Measurements from ENCODE around the gene GLCE. TPM values are rescaled to one million over a fixed set of nuclear protein-coding genes. Genes with fewer than 3 reads are reported as not detected.

GLCE gene
- polyA plus RNA-seq, 3 donors, result 5.1 to 13.2 (median 6.7) TPM

DNA sequence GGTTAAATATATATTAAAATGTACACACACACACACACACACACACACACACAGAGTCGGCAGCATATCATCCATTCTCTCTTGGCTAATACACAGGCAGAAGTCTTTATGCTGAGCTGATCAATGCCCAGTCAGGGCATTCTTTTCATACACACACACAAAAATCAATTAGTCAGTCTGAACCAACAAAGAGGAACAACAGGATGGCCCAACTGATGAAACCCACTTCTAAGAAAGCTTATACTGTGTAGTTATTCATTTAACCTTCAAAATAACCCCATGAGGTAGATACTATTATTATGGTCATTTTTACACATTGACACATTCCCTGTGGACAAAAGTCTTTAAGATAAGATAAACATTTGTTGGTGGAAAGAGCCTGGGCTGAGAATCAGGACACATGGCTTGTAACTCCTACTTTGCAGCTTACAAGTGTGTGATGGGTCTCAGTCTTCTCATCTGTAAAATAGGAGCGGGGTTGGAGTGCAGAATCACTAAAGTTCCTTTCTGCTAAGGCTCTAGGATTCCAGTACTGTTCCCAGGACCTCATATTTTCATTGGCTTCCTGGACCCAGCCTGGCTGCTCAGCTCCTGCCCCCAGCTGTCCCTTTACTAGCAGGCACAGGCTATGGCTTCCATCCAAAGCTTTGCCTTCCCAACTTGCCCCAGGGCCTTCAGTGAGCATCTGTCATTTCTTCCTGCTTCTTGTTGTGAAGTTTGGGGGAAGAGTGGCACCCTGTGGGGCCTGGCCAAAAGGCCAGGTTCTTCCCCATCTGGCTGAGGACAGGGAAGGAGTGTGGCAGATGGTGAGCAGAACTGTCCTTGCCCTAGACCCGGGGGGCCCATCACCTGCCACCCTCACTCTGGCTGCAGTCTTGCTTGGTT is 27.2 kb upstream of the GLCE start:
- 72 to 78% (median 75%) methylated on average over 3 of the region's 3 CpGs for WGBS, 3 donors
- H3K27ac ChIP-seq (ENCODE audit: low read depth, low read length), result no peak overlapping the region

DNA sequence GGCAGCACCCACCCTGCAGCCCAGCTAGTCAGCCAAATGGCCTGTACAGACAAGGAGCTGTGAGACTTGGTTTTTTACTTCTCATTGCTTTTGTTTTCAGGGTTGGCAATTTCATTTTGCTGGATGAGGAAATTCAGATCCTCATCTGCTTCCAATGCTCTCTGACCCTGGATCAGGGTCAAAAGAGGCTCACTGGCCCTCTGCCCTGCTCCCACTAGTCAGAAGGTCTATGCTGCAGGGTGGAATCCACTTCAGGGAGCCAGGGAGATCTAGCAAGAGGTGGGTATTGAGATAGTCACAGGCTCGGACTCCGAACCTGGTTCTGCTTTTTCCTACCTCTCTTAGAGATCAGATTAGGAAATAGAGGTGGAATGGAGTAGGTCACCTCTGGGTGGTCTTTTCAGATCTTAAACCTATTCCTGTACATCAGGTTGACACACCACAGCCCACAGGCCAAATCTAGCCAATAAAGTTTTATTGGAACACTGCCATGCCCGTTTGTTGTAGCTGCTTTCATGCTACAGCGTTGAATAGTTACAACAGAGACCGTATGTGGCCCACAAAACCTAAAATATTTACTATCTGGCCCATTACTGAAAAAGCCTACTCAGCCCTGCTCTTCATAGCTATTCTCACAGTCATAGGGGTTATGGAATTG is 26.4 kb upstream of the GLCE start:
- no peak overlapping the region for H3K27ac ChIP-seq (ENCODE audit: low read depth, low read length)
- WGBS, 3 donors, result 85 to 95% (median 88%) methylated on average over 5 of the region's 5 CpGs

DNA sequence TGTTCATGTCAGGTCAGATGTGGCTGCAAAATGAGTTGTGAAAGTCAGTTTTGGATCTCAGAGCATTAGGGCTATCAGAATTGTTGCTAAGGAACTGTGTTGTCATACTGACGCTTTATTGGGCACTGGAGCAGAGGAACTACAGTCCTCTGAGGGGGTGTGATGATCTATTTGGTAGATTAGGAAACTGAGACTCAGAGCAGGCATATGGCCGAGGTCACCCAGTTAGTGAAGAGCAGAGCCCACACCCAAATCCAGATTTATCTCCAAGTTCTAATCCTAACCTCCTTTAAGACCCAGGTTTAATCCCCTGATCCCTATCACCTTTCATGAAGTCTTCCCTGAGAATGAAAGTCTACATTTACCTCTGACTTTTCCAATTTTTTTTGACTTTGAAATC is 25.6 kb upstream of the GLCE start:
- no peak overlapping the region for H3K27ac ChIP-seq (ENCODE audit: low read depth, low read length)
- WGBS, 3 donors, result 69 to 83% (median 74%) methylated on average over 2 of the region's 2 CpGs

DNA sequence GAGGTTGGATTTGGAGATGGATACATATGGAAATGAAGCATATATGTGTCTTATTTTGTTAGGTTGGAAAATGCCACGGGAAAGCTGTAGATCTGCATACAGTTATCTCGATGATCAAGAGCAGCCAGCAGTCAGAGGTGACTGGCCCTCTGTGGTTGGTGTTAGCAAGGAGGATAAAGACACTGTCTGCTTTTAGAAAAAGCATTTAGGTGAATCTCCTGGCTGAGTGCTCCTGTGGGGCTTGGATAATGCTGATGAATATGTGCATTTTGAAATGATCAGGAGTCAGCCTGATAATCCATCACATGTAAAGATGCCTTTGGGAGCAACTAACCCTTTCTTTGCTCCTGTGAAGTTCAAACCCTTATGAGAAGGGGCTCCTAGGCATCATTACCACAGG is 24.9 kb upstream of the GLCE start:
- no peak overlapping the region for H3K27ac ChIP-seq (ENCODE audit: low read depth, low read length)
- whole genome bisulfite sequencing, 3 donors, result 78 to 89% (median 86%) methylated on average over 2 of the region's 2 CpGs

DNA sequence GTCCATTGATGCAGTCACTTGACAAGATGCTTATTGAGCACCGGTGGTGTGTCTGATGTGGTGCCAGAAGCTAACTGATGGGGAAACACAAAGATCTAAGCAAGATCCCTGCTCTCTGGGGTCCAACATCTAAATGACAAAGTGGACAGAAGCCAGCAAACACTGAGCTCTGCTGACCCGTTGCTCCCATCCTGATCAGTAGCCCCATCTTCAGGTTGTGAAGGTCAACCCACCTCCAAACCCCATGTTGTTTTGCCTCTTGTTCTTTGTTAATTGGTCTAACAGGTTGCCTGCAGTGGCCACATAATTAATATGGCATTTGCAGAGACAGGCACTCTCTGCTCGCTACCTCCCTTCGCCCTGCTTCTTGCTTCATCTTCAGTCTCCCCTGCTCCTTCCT is 21.5 kb upstream of the GLCE start:
- 55 to 70% (median 68%) methylated on average over 4 of the region's 4 CpGs for WGBS, 3 donors
- no peak overlapping the region for H3K27ac ChIP-seq (ENCODE audit: low read depth, low read length)

DNA sequence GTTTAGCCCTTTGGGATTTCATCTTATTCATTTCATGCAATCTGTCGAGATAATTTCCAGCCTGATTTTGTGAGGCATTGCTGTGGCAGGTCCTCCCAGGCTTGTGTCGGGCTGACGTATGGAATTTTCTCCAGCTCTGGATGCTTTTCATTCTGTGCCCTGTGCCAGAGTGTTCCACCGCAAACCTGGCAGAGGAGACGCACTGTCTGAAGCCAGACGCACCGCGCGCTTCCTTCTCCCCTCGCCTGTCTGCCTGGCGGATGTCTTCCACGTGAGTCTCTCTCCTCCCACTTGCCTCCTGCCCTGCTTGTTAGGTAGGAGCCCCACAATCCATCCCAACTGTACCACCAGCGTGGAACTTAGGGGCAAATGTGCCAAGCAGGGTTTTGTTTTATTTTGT is 20.1 kb upstream of the GLCE start:
- WGBS, 3 donors, result 66 to 76% (median 70%) methylated on average over 13 of the region's 13 CpGs
- no peak overlapping the region for H3K27ac ChIP-seq (ENCODE audit: low read depth, low read length)

DNA sequence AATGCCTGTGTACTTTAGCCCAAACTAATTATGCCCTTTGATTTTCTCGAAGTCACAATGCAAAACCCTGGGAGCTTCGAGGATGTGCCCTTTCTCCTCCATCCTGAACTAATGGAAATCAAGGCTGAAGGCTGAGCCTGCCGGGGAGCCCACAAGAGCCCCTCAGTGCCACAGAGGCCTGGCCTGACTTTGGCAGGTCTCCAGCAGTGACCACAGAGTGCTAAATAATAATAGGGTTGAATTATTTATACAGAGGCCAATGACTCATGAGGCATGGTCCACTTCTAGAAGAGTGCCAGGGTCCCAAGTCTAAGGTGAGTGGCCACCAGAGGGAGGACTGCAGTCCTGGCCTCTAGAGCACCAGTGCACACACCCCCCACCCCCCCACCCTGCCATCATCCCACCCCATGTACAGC is 19.1 kb upstream of the GLCE start:
- 36 to 74% (median 65%) methylated on average over 3 of the region's 3 CpGs for WGBS, 3 donors
- no peak overlapping the region for H3K27ac ChIP-seq (ENCODE audit: low read depth, low read length)

DNA sequence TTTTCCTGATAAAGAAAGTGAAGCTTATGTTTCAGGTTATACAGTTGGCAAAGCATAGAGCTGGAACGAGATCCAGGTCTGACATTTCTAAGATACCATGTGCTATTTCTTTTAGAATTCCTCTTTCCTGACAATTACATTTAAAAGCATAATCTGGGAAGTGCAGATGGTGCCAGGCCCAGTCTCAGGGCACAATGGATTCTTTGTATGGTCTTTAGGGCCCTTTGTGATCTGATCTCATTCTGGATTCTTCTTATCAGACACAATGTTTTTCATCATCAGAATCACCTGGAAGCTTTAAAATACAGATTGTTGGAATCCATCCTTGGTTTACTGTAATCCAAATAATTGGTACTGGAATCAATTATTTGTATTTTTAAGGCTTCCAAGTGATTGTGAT is 18.6 kb upstream of the GLCE start:
- no peak overlapping the region for H3K27ac ChIP-seq (ENCODE audit: low read depth, low read length)
- WGBS, 3 donors, result 59 to 80% (median 77%) methylated on average over 1 of the region's 1 CpG

DNA sequence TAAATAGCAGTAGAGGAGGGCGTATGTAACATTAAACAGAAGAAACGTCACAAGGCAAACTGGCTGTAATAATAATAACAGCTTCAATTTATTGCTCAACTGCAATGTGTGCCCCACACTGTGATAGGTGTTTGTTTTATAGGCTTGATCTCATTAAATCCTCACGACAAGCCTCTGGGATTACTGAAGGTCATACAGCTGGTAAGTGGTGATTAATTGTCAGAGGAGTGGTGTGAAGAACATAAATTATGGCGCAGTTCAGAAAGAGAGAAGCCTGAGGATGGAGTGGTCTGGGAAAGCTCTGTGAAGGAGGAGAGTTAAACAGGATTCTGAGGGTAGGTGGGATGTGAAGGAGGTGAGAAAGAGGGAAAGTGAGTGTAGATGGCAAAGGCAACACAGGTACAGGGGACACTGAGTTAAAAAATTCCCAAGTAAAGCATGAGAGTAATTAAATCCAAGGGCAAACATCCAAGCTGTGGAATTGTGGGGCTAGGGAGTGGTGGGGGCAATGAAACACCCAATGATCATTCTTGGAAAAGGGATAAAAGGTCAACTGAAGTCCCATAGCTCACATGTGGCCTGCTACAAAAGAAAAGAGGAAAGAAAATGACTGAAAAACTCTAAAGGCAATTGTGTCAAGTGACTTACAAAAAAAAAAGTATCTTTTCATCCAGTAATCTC is 16.5 kb upstream of the GLCE start:
- no peak overlapping the region for H3K27ac ChIP-seq (ENCODE audit: low read depth, low read length)
- WGBS, 3 donors, result 37 to 73% (median 60%) methylated on average over 4 of the region's 4 CpGs

DNA sequence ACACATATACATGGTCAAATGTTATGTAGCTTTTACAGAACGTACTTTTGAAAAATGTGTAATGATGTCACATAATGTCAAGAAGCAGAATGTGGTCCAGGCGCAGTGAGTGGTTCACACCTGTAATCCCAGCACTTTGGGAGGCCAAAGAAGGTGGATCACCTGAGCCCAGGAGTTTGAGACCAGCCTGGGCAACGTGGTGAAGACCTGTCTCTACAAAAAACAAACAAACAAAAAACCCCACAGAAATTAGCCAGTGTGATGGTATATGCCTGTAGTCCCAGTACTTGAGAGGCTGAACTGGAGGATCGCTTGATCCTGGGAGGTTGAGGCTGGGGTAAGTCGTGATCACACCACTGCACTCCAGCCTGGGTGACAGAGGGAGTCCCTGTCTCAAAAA is 15.9 kb upstream of the GLCE start:
- WGBS, 3 donors, result 76 to 85% (median 79%) methylated on average over 5 of the region's 5 CpGs
- H3K27ac ChIP-seq (ENCODE audit: low read depth, low read length), result no peak overlapping the region

DNA sequence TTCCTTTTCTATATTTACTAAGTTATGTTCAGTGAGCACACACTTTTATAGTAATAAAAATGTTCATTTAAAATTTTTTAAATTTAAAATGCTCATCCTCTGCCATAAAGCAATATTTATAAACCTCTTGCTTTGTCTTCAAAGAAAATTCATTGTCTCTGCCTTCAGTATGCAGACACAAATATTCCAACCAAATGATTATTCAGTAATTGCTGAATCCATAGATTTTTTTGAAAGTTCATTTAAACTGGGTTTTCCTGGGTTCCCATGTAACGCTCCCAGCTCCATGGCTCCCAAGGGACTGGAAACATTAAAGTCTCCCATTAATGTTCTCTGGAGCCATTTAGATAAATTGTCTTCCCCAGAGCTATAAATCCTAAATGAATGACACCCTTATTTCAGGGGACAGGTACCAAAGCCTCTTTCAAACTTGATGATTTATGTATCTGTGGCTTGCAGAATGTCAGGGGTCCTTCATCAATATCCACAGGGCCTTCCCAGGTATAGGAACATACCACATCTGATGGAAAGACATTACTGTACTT is 15.2 kb upstream of the GLCE start:
- no peak overlapping the region for H3K27ac ChIP-seq (ENCODE audit: low read depth, low read length)
- WGBS, 3 donors, result 76 to 88% (median 84%) methylated on average over 1 of the region's 1 CpG

DNA sequence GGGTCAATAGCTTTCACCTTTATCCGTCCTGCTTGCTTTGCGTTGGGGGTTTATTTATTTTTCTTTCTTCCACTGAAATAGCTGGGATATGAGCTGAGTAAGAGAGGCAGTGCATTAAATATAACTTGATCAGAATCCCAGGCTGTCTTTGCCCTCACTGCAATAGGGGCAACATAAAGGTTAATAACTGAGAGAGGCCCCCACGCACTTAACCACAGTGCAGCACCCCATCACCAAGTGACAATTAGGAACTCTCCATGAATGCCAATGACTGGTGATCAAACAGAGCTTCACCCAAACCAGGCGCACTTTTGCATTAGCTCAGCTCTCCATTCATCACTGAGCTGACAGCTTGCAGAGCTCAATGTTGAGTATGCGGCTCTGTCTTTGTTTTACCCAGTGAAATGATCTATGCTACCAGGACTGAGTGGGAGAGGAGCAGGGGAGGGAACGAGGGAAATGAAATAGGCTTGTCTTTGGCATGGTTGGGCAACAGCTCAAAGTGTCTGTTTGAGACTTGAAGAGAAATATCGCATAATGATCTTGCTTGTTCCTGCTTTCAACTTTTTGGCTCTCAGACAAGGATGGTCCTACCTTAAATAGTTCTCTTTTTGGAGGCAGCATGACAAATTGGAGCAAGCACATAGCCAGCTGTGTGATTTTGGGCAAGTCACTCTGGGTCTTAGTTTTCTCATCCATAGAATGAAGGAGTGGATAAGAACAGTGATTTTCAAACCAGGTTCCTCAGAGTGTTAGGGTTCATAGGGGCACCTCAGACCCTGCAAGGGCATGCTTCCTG is 14.5 kb upstream of the GLCE start:
- no peak overlapping the region for H3K27ac ChIP-seq (ENCODE audit: low read depth, low read length)
- WGBS, 3 donors, result 29 to 54% (median 52%) methylated on average over 7 of the region's 7 CpGs

DNA sequence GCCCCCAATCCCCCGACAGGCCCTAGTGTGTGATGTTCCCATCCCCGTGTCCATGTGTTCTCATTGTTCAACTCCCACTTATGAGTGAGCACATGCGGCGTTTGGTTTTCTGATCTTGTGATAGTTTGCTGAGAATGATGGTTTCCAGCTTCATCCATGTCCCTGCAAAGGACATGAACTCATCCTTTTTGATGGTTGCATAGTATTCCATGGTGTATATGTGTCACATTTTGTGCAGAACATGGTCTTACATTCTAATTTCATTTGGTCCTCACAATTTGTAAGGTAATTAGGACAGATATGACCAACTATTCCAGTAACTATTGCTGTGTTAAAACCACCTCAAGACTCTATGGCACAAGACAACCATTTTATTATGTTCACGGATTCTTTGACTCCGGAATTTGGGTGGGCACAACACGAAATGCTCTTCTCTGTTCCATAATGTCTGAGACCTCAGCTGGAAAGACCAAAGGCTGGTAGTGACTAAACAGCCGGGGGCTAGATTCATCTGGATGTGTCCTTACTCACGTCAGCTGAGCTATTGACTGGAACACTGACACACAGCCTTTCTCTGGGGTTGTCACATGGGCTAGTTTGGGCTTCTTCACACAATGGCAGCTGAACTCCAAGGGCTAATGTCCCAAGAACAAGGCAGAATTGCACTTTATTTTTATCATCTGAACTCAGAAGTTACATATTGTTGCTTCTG is 13.6 kb upstream of the GLCE start:
- H3K27ac ChIP-seq (ENCODE audit: low read depth, low read length), result no peak overlapping the region
- 89 to 96% (median 95%) methylated on average over 9 of the region's 9 CpGs for WGBS, 3 donors

DNA sequence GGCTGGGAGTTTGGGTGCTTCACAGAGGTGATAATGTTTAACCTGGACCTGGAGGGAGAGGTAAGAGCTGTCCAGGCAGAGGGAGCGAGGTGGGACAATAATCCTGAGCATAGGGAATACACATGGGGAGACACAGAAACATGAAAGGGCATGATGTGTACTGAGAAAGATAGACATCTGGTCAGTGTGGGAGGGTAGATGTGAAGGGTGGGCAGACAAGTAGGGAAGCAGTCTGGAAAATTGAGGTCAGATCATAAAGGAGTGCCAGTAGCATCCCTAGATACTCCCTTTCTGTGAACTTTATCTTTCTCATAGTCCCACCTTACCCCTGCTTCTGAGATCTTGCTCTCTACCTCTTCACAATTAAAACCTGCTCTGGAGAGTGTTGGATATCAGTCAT is 12.0 kb upstream of the GLCE start:
- no peak overlapping the region for H3K27ac ChIP-seq (ENCODE audit: low read depth, low read length)
- WGBS, 3 donors, result 88 to 95% (median 88%) methylated on average over 1 of the region's 1 CpG

DNA sequence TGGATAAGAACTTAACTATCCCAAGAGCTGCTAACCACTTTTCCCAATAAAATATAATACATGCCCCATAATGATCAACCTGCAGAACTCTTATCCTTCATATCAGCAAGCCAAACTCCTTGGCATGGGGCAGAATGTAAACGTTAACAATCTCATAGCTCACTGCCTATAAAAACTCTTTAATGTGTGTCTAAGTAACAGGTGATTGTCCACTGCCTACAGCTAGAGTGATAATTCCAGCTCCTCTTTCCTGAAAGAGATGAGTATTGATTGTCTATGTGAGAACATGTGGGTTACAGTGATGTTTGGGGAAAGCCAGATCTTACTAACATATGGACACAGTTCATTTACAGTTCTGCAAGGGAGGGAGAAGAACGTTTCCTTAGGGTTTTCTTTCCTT is 11.3 kb upstream of the GLCE start:
- 47 to 86% (median 74%) methylated on average over 2 of the region's 2 CpGs for WGBS, 3 donors
- no peak overlapping the region for H3K27ac ChIP-seq (ENCODE audit: low read depth, low read length)

DNA sequence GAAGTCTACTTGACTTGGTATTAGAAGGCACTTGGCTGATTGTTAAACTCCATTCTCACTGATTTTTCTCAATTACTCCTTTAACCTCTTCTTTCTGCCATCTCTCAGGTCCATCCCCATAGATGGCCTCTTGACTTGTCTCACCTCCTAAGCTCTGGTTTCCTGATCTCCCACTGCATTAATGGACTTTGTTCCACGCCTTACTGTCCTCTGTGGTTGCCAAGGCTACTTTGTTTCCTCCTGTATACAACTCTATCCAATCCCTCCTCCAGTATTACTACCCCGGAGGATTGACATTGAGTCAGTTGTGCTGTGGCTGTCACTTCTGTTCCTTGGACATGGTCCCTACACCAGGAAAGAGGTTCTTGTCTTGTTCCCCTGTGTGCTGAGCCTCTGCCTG is 10.6 kb upstream of the GLCE start:
- H3K27ac ChIP-seq (ENCODE audit: low read depth, low read length), result no peak overlapping the region
- 50 to 84% (median 81%) methylated on average over 2 of the region's 2 CpGs for WGBS, 3 donors

DNA sequence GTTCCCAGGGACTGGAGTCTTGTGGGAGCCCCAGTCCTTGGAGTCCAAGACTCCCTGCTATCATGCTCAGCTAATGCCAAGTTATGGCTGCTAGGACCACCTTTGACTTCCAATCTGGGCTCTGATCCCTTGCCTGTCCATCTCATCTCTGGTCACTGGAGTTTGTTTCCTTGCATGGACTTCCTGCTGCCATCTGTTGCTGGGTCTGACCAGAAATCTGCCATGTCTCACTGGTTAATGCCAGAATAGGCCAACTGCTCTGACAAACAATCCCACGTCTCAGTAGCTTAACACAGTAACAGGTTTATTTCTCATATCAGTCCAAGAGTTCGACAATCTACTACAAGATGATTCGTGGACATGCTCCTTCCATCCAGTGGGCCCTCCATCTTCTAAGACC is 10.1 kb upstream of the GLCE start:
- 84 to 90% (median 89%) methylated on average over 3 of the region's 3 CpGs for WGBS, 3 donors
- H3K27ac ChIP-seq (ENCODE audit: low read depth, low read length), result no peak overlapping the region

DNA sequence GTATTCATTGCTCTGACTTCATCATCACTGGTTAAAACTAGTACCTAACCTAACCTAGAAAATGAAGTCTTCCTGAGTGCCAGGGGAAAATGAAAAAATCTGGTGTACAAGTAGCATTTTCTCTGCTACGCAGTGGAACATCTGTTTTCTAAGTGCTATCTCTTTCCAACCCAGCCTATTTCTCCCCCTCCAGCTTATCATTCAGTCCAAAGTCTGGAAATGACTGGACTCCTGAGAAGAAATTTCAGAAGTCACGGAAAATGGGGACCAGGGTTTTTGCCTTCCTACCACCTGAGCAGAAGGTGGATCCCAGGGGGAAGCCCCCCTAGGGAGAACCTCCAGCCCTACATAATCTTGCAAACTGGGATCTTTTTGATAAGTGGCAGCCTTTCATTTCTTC is 9.6 kb upstream of the GLCE start:
- 71 to 95% (median 91%) methylated on average over 2 of the region's 2 CpGs for WGBS, 3 donors
- H3K27ac ChIP-seq (ENCODE audit: low read depth, low read length), result no peak overlapping the region

All from adipose tissue (tissue), 3 donors.